Ishikawa (cell line): Measurements from ENCODE around the gene DUS1L.

Experiments used
- CEBPB ChIP-seq: IDR thresholded peaks from 2 replicates; pipeline ENCODE4 v1.6.1; 2012
- CREB1 ChIP-seq: IDR thresholded peaks from 2 replicates; pipeline ENCODE4 v1.6.1; 2012; ENCODE audit warnings: low read depth
- EGR1 ChIP-seq: IDR thresholded peaks from 2 replicates; pipeline ENCODE4 v1.6.1; 2012
- EP300 ChIP-seq: IDR thresholded peaks from 2 replicates; pipeline ENCODE4 v1.6.1; 2012; ENCODE audit warnings: borderline replicate concordance
- FOXM1 ChIP-seq: IDR thresholded peaks from 2 replicates; pipeline ENCODE4 v1.6.1; 2012; ENCODE audit warnings: low read depth, borderline replicate concordance
- RAD21 ChIP-seq: IDR thresholded peaks from 2 replicates; pipeline ENCODE4 v1.6.1; 2012; ENCODE audit warnings: low read depth
- TAF1 ChIP-seq: IDR thresholded peaks from 2 replicates; pipeline ENCODE4 v1.6.1; 2012; ENCODE audit warnings: low read depth, mild to moderate bottlenecking
- TCF12 ChIP-seq: IDR thresholded peaks from 2 replicates; pipeline ENCODE4 v1.6.1; 2012; ENCODE audit warnings: low read depth
- TEAD4 ChIP-seq: IDR thresholded peaks from 2 replicates; pipeline ENCODE4 v1.6.1; 2012
- YY1 ChIP-seq: IDR thresholded peaks from 2 replicates; pipeline ENCODE4 v1.6.1; 2012; ENCODE audit warnings: low read depth
- ZBTB7A ChIP-seq: IDR thresholded peaks from 2 replicates; pipeline ENCODE4 v1.6.1; 2012; ENCODE audit warnings: low read depth
- TF ChIP-seq, protein P1 (sequence below): IDR thresholded peaks from 2 replicates; pipeline ENCODE4 v1.6.1; 2012
- TF ChIP-seq, protein P2 (sequence below): IDR thresholded peaks from 2 replicates; pipeline ENCODE4 v1.6.1; 2012; ENCODE audit warnings: low read depth, mild to moderate bottlenecking

DUS1L gene

DNA sequence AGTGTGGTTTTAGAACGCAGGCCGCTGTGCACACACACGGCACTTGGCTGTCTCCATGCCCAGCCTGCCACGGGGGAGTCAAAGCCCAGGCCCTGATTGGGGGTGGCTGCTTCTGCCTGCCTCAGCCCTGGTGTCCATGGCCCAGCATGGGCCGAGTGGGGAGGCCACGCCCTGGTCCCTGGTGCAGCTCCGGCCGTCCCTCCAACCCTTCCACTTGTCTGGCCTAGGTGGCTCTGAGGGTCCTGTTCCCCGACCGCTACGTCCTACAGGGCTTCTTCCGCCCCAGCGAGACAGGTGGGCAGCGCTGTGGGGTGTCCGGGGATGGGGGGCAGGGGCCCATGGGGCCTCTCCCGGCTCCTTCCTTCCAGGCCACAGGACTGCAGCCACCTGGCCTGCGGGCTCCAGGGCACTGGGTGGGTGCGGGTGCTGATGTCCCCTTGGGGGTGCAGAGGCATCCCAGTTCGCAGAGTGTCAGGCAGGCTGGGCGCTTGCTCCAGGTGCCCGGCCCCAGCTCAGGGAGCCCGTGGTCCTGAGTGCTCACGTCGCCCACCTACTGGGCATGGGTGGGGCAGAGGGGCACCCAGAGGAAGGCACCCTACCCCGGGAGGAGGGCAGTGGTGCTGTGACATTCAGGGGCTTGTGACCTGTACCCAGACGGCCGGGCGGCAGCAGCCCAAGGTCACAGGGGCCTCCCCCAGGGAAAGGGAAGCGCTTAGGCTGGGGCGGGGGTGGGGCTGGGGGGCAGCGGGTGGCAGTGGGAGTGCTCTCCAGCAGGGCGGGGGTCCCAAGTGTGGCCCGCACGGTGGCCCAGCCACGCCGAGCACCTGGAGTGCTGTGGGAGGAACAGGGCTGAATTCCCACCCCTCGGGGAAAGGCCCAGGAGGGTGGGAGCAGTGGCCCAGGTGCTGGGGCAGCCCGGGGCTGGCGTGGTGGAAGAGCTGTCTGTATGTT, 54.8 kb downstream of the DUS1L start:
- TF ChIP-seq RAD21 (no peak), TAF1 (no peak), YY1 (no peak)
- TF ChIP-seq, protein P1, sequence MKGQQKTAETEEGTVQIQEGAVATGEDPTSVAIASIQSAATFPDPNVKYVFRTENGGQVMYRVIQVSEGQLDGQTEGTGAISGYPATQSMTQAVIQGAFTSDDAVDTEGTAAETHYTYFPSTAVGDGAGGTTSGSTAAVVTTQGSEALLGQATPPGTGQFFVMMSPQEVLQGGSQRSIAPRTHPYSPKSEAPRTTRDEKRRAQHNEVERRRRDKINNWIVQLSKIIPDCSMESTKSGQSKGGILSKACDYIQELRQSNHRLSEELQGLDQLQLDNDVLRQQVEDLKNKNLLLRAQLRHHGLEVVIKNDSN, result no peak
- TF ChIP-seq, protein P2, sequence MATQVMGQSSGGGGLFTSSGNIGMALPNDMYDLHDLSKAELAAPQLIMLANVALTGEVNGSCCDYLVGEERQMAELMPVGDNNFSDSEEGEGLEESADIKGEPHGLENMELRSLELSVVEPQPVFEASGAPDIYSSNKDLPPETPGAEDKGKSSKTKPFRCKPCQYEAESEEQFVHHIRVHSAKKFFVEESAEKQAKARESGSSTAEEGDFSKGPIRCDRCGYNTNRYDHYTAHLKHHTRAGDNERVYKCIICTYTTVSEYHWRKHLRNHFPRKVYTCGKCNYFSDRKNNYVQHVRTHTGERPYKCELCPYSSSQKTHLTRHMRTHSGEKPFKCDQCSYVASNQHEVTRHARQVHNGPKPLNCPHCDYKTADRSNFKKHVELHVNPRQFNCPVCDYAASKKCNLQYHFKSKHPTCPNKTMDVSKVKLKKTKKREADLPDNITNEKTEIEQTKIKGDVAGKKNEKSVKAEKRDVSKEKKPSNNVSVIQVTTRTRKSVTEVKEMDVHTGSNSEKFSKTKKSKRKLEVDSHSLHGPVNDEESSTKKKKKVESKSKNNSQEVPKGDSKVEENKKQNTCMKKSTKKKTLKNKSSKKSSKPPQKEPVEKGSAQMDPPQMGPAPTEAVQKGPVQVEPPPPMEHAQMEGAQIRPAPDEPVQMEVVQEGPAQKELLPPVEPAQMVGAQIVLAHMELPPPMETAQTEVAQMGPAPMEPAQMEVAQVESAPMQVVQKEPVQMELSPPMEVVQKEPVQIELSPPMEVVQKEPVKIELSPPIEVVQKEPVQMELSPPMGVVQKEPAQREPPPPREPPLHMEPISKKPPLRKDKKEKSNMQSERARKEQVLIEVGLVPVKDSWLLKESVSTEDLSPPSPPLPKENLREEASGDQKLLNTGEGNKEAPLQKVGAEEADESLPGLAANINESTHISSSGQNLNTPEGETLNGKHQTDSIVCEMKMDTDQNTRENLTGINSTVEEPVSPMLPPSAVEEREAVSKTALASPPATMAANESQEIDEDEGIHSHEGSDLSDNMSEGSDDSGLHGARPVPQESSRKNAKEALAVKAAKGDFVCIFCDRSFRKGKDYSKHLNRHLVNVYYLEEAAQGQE, result no peak

DNA sequence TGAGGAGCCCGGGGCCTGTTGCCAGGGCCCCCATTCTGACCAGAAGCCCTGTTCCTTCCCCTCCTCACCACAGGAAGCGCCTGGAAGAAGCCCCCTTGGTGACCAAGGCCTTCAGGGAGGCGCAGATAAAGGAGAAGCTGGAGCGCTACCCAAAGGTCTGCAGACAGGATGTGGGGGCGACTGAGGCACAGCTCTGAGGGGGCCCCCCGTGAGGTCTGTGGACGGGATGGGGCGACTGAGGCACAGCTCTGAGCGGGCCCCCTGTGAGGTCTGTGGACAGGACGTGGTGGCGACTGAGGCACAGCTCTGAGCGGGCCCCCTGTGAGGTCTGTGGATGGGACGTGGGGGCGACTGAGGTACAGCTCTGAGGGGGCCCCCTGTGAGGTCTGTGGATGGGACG, 56.2 kb downstream of the DUS1L start:
- TF ChIP-seq YY1 (no peak), ZBTB7A (no peak), CREB1 (no peak), TCF12 (no peak), FOXM1 (no peak), CEBPB (no peak), RAD21 (no peak), EP300 (no peak), TEAD4 (no peak)
- TF ChIP-seq, protein P2, result no peak
- TF ChIP-seq, protein P1, result no peak

GRCh38 chr17:82008941-82009405, 56.6 kb downstream of the DUS1L start:
- TF ChIP-seq CEBPB (no peak), EGR1 (no peak), YY1 (no peak), ZBTB7A (no peak), CREB1 (no peak)

- no peak for TF ChIP-seq CEBPB
Measured at GRCh38 chr17:82008258-82008940, 57.2 kb downstream of the DUS1L start.
